ENCODE results near the gene C9orf152. TPM values are rescaled to one million over a fixed set of nuclear protein-coding genes. Genes with fewer than 3 reads are reported as not detected.

The C9orf152 gene
- total and polyA plus RNA-seq, 2 of the 13 experiments (the other 11 are each of a cell fraction or from before 2014, with no cell fraction given) = 0.24 to 0.48 TPM

GRCh38 chr9:110180511-110181434, 27.2 kb downstream of the C9orf152 start (continued):
- no peak for TF ChIP-seq ZNF460 (CRISPR knock-in tag; IDR thresholded peaks at IDR 0.05; ENCODE audit: borderline replicate concordance)
- no peak for TF ChIP-seq ZFY (CRISPR knock-in tag; IDR thresholded peaks at IDR 0.05)
- peak; percentile 45 for TF ChIP-seq BCL6 (CRISPR knock-in tag; IDR thresholded peaks at IDR 0.05)
- peak; percentile 64 for TF ChIP-seq ZNF331 (CRISPR knock-in tag; IDR thresholded peaks at IDR 0.05)
- TF ChIP-seq ZNF251 (CRISPR knock-in tag; IDR thresholded peaks at IDR 0.05) = no peak
- peak; percentile 69; the same call in 1 of the 2 replicates for TF ChIP-seq ZNF605 (CRISPR knock-in tag; IDR thresholded peaks at IDR 0.05)
- 0 out of 2 replicates have a peak, but pooled peaks have one; percentile 78 for TF ChIP-seq ZNF670 (CRISPR knock-in tag; IDR thresholded peaks at IDR 0.05; ENCODE audit: borderline replicate concordance)
- TF ChIP-seq ZNF430 (CRISPR knock-in tag; IDR thresholded peaks at IDR 0.05) = 0 out of 2 replicates have a peak, but pooled peaks have one; percentile 49
- peak; percentile 59; the same call in 1 of the 2 replicates for TF ChIP-seq ATF1 (CRISPR knock-in tag; IDR thresholded peaks at IDR 0.05)
- TF ChIP-seq MAFF (IDR thresholded peaks at IDR 0.05; ENCODE audit: low read depth, low read length) = peak; percentile 72
- peak; percentile 99 for TF ChIP-seq SOX5 (CRISPR knock-in tag; IDR thresholded peaks at IDR 0.05; ENCODE audit: borderline replicate concordance)
- TF ChIP-seq ZBTB20 (CRISPR knock-in tag; IDR thresholded peaks at IDR 0.05; ENCODE audit: borderline replicate concordance, low read depth) = peak; percentile 68; the same call in 1 of the 2 replicates
- TF ChIP-seq ZNF367 (CRISPR knock-in tag; IDR thresholded peaks at IDR 0.05; ENCODE audit: borderline replicate concordance) = no peak
- TF ChIP-seq HNRNPK (IDR thresholded peaks at IDR 0.05; ENCODE audit: low read depth, low read length, poor library complexity, severe bottlenecking) = no peak
- TF ChIP-seq JUNB (CRISPR knock-in tag; IDR thresholded peaks at IDR 0.05; ENCODE audit: borderline replicate concordance) = peak; percentile 85
- 0 out of 2 replicates have a peak, but pooled peaks have one; percentile 18 for TF ChIP-seq ZNF335 (CRISPR knock-in tag; IDR thresholded peaks at IDR 0.05)
- TF ChIP-seq TEAD3 (CRISPR knock-in tag; optimal IDR thresholded peaks at IDR 0.05; ENCODE audit: borderline replicate concordance) = peak; percentile 55
- 0 out of 2 replicates have a peak, but pooled peaks have one; percentile 26 for TF ChIP-seq MLX (CRISPR knock-in tag; IDR thresholded peaks at IDR 0.05)
- peak; percentile 95 for TF ChIP-seq NFE2L2 (IDR thresholded peaks at IDR 0.05; ENCODE audit: low read length)
- TF ChIP-seq YEATS4 (CRISPR knock-in tag; IDR thresholded peaks at IDR 0.05; ENCODE audit: borderline replicate concordance) = peak; percentile 25; the same call in 1 of the 2 replicates
- peak; percentile 77 for TF ChIP-seq ZNF687 (CRISPR knock-in tag; IDR thresholded peaks at IDR 0.05)
- TF ChIP-seq XRCC5 (optimal IDR thresholded peaks at IDR 0.05; ENCODE audit: low read length) = peak; percentile 50
- TF ChIP-seq ETV5 (CRISPR knock-in tag; IDR thresholded peaks at IDR 0.05; ENCODE audit: borderline replicate concordance) = peak; percentile 91
- 0 out of 2 replicates have a peak, but pooled peaks have one; percentile 40 for TF ChIP-seq CEBPG (CRISPR knock-in tag; IDR thresholded peaks at IDR 0.05)
- peak; percentile 48; the same call in 1 of the 2 replicates for TF ChIP-seq HMG20B (CRISPR knock-in tag; conservative IDR thresholded peaks at IDR 0.05)
- TF ChIP-seq FOXA1 (IDR thresholded peaks at IDR 0.05) = peak; percentile 58
- TF ChIP-seq FOXA1 (CRISPR knock-in tag; IDR thresholded peaks at IDR 0.05) = peak; percentile 91
- peak; percentile 74 for TF ChIP-seq TARDBP (CRISPR knock-in tag; IDR thresholded peaks at IDR 0.05)

Data from HepG2 (cell line).